DMS 273 treated with DMSO at 0.1 percent for 48 hours (cell line): ENCODE results near the gene TMCC2.

Experiments used
- DNase-seq: peaks from one replicate; lab custom pipeline; 2025; lab: John Stamatoyannopoulos, UW

Gene TMCC2

GRCh38 chr1:205303247-205303888 is 75.6 kb downstream of the TMCC2 start:
- no peak for DNase-seq

GRCh38 chr1:205304046-205304694 is 76.4 kb downstream of the TMCC2 start:
- DNase-seq, result no peak

- DNase-seq, result no peak
Measured at GRCh38 chr1:205304695-205305070, 76.9 kb downstream of the TMCC2 start.

- DNase-seq, result no peak
Measured at GRCh38 chr1:205306929-205307566, 79.3 kb downstream of the TMCC2 start.

GRCh38 chr1:205309741-205310140 is 82.0 kb downstream of the TMCC2 start:
- no peak for DNase-seq

- no peak for DNase-seq
Measured at GRCh38 chr1:205310976-205311704, 83.4 kb downstream of the TMCC2 start.

GRCh38 chr1:205312866-205313562 is 85.3 kb downstream of the TMCC2 start:
- DNase-seq, result no peak

GRCh38 chr1:205313563-205314308 is 86.0 kb downstream of the TMCC2 start:
- DNase-seq, result no peak

- no peak for DNase-seq
Measured at GRCh38 chr1:205315008-205315618, 87.4 kb downstream of the TMCC2 start.

GRCh38 chr1:205316161-205316566 is 88.4 kb downstream of the TMCC2 start:
- no peak for DNase-seq

- DNase-seq, result no peak
Measured at GRCh38 chr1:205317311-205317917, 89.7 kb downstream of the TMCC2 start.

- no peak for DNase-seq
Measured at GRCh38 chr1:205318231-205318991, 90.7 kb downstream of the TMCC2 start.

- DNase-seq, result peak; percentile 58
Measured at GRCh38 chr1:205319081-205320018, 91.6 kb downstream of the TMCC2 start.

GRCh38 chr1:205321162-205321958 is 93.6 kb downstream of the TMCC2 start, which contains the start of gene NUAK2:
Gene NUAK2, minus strand, starts transcription at chr1:205321745. Its CDS starts 117 bp downstream, at chr1:205321628.
- peak; percentile 52 for DNase-seq

GRCh38 chr1:205321959-205322283 is 94.2 kb downstream of the TMCC2 start:
- DNase-seq, result no peak
